Thyroid gland (tissue), 4 donors: ENCODE results near the gene MRPS6.
A peak's percentile ranks its signal among the peaks of the same experiment; 100 is the strongest.

Experiments
- CTCF ChIP-seq, 6 experiments: fragments of 200-600 bp in 3 of 6; fragments of 450-650 bp in 3 of 6; sonication (generic) in 3 of 6; IDR thresholded peaks; one replicate each; pipeline ENCODE4 v1.5.1; 2016 to 2019; ENCODE audit warnings: antibody characterized with exemption in 6 of 6, mild to moderate bottlenecking in 2 of 6, inconsistent platforms in 1 of 6, moderate library complexity in 1 of 6
- POLR2A ChIP-seq, 2 donors: fragments of 450-650 bp; IDR thresholded peaks; one replicate each; pipeline ENCODE4 v1.6.1; 2017; ENCODE audit warnings: antibody characterized with exemption in 2 of 2, mild to moderate bottlenecking in 2 of 2, moderate library complexity in 1 of 2

GRCh38 chr21:34034369-34035014 lies 38.9 kb upstream of the MRPS6 start:
- TF ChIP-seq POLR2A (IDR thresholded peaks at IDR 0.05) (peak in 1 of 2 donors; percentile 72), CTCF (IDR thresholded peaks at IDR 0.05) (peak in 4 of 6 experiments; percentile 20 to 38 (median 28))
